ENCODE data around the gene ARSI. TPM values are rescaled to one million over a fixed set of nuclear protein-coding genes. Genes with fewer than 3 reads are reported as not detected.

The ARSI gene
- 10 to 100 TPM in 1 of 10 donors, 1 to 10 TPM in 9; 3.4 to 10.2 (median 6.1) TPM for polyA plus RNA-seq (ENCODE audit: insufficient read length in 10 of 10)
- long read RNA-seq, donor 1, partial matches to known transcripts, result 0 of 2 reads
- long read RNA-seq, donor 1, other reads (novel, unspliced or antisense), result 0 of 2 reads
- long read RNA-seq, donor 2, transcript ARSI-201 (2 exons, 3,161 nt), result major isoform, 5 of 5 reads
- long read RNA-seq, donor 2, partial matches to known transcripts, result 0 of 5 reads
- long read RNA-seq, donor 2, other reads (novel, unspliced or antisense), result 0 of 5 reads
- long read RNA-seq, donor 3, result 0 reads
- long read RNA-seq, donor 4, partial matches to known transcripts, result 0 of 3 reads
- long read RNA-seq, donor 4, other reads (novel, unspliced or antisense), result 0 of 3 reads
- long read RNA-seq, donor 5, transcript ARSI-201 (2 exons, 3,161 nt), result major isoform, 5 of 73 reads
- long read RNA-seq, donor 5, partial matches to known transcripts, result 55 of 73 reads
- long read RNA-seq, donor 5, other reads (novel, unspliced or antisense), result 12 of 73 reads
- long read RNA-seq, donor 6, partial matches to known transcripts, result 0 of 3 reads
- long read RNA-seq, donor 6, other reads (novel, unspliced or antisense), result 0 of 3 reads
- long read RNA-seq, donor 7, transcript ARSI-201 (2 exons, 3,161 nt), result major isoform, 5 of 5 reads
- long read RNA-seq, donor 7, partial matches to known transcripts, result 0 of 5 reads
- long read RNA-seq, donor 7, other reads (novel, unspliced or antisense), result 0 of 5 reads
- long read RNA-seq, donor 8, transcript ARSI-201 (2 exons, 3,161 nt), result major isoform, 6 of 6 reads
- long read RNA-seq, donor 8, partial matches to known transcripts, result 0 of 6 reads
- long read RNA-seq, donor 8, other reads (novel, unspliced or antisense), result 0 of 6 reads
- long read RNA-seq, donor 9, result 0 reads

- DNase-seq, result peak; percentile 78 to 91 (median 85)
Observed at GRCh38 chr5:150302301-150303069, at the start of gene ARSI. TSS of gene ARSI (minus strand) at chr5:150302905. CDS start at chr5:150302373, 532 bp downstream.

GRCh38 chr5:150350524-150351344, 48.0 kb upstream of the ARSI start:
- DNase-seq, result peak; percentile 33 to 69 (median 57)

- no peak for DNase-seq
Observed at GRCh38 chr5:150349681-150350275, 47.1 kb upstream of the ARSI start.

GRCh38 chr5:150347451-150347850, 44.7 kb upstream of the ARSI start:
- no peak for DNase-seq

GRCh38 chr5:150347003-150347402, 44.3 kb upstream of the ARSI start:
- DNase-seq, result no peak

GRCh38 chr5:150346592-150346991, 43.9 kb upstream of the ARSI start:
- no peak for DNase-seq

GRCh38 chr5:150345716-150346115, 43.0 kb upstream of the ARSI start:
- no peak for DNase-seq

- DNase-seq, result no peak
Observed at GRCh38 chr5:150343994-150344631, 41.4 kb upstream of the ARSI start.

- no peak for DNase-seq
Observed at GRCh38 chr5:150342583-150342982, 39.9 kb upstream of the ARSI start.

- no peak for DNase-seq
Observed at GRCh38 chr5:150341989-150342388, 39.3 kb upstream of the ARSI start.

- no peak for DNase-seq
Observed at GRCh38 chr5:150341331-150341730, 38.6 kb upstream of the ARSI start.

- DNase-seq, result no peak
Observed at GRCh38 chr5:150340614-150341255, 38.0 kb upstream of the ARSI start.

- no peak for DNase-seq
Observed at GRCh38 chr5:150339841-150340240, 37.1 kb upstream of the ARSI start.

GRCh38 chr5:150339165-150339564, 36.5 kb upstream of the ARSI start:
- peak; percentile 19 to 56 (median 47) for DNase-seq

- DNase-seq, result no peak
Observed at GRCh38 chr5:150338546-150338945, 35.8 kb upstream of the ARSI start.

- no peak for DNase-seq
Observed at GRCh38 chr5:150335778-150336177, 33.1 kb upstream of the ARSI start.

GRCh38 chr5:150333400-150333799, 30.7 kb upstream of the ARSI start:
- no peak for DNase-seq

- no peak for DNase-seq
Observed at GRCh38 chr5:150329881-150330876, 27.5 kb upstream of the ARSI start.

Measured in muscle of back (tissue), 13 donors.